ENCODE measurements around the gene TNFRSF19. TPM values are rescaled to one million over a fixed set of nuclear protein-coding genes. Genes with fewer than 3 reads are reported as not detected.

The TNFRSF19 gene
- total RNA-seq, 4 donors from 2014 or later = 2.0 to 74.2 (median 4.2) TPM

- DNase-seq = no peak
- Histone ChIP-seq H3K4me3 (no peak overlapping the region), H3K27ac (no peak overlapping the region), H3K4me1 (no peaks in the 10 kb centered on the region), H3K36me3 (no peaks in the 10 kb centered on the region), H3K27me3 (no peaks in the 10 kb centered on the region), H3K9me3 (no peaks in the 10 kb centered on the region)
- intact Hi-C loops (cut with DNase I; ENCODE audit: low total_unique reads) = no loop called here
- TF ChIP-seq POLR2A (IDR thresholded peaks at IDR 0.05) = no peak
- TF ChIP-seq CTCF (IDR thresholded peaks at IDR 0.05) = no peak
Observed at GRCh38 chr13:23630349-23631093, 60.3 kb downstream of the TNFRSF19 start.

GRCh38 chr13:23631311-23632047 is 61.3 kb downstream of the TNFRSF19 start:
- Histone ChIP-seq H3K27me3 (no peaks in the 10 kb centered on the region), H3K4me3 (no peak overlapping the region), H3K27ac (no peak overlapping the region), H3K9me3 (no peaks in the 10 kb centered on the region), H3K36me3 (no peaks in the 10 kb centered on the region), H3K4me1 (no peaks in the 10 kb centered on the region)
- TF ChIP-seq CTCF (IDR thresholded peaks at IDR 0.05) (no peak), POLR2A (IDR thresholded peaks at IDR 0.05) (no peak)
- intact Hi-C loops (cut with DNase I; ENCODE audit: low total_unique reads) = no loop called here
- DNase-seq = no peak

GRCh38 chr13:23632048-23632582 is 61.9 kb downstream of the TNFRSF19 start:
- no peaks in the 10 kb centered on the region for H3K4me1 ChIP-seq
- H3K36me3 ChIP-seq = no peaks in the 10 kb centered on the region
- no peaks in the 10 kb centered on the region for H3K27me3 ChIP-seq
- DNase-seq = no peak
- no peak overlapping the region for H3K27ac ChIP-seq
- TF ChIP-seq CTCF (IDR thresholded peaks at IDR 0.05) = no peak
- no peak for TF ChIP-seq POLR2A (IDR thresholded peaks at IDR 0.05)
- intact Hi-C loops (cut with DNase I; ENCODE audit: low total_unique reads) = no loop called here
- no peaks in the 10 kb centered on the region for H3K9me3 ChIP-seq
- H3K4me3 ChIP-seq = no peak overlapping the region

GRCh38 chr13:23632741-23633140 is 62.5 kb downstream of the TNFRSF19 start:
- Histone ChIP-seq H3K27me3 (no peaks in the 10 kb centered on the region), H3K36me3 (no peaks in the 10 kb centered on the region), H3K4me3 (no peak overlapping the region), H3K9me3 (no peaks in the 10 kb centered on the region), H3K27ac (no peak overlapping the region), H3K4me1 (no peaks in the 10 kb centered on the region)
- no peak for DNase-seq
- TF ChIP-seq POLR2A (IDR thresholded peaks at IDR 0.05) = no peak
- no peak for TF ChIP-seq CTCF (IDR thresholded peaks at IDR 0.05)
- intact Hi-C loops (cut with DNase I; ENCODE audit: low total_unique reads) = no loop called here

- H3K36me3 ChIP-seq = no peaks in the 10 kb centered on the region
- intact Hi-C loops (cut with DNase I; ENCODE audit: low total_unique reads) = no loop called here
Observed at GRCh38 chr13:23634897-23635296, 64.7 kb downstream of the TNFRSF19 start.

More at GRCh38 chr13:23634897-23635296, 64.7 kb downstream of the TNFRSF19 start:
- no peak overlapping the region for H3K4me3 ChIP-seq
- no peaks in the 10 kb centered on the region for H3K9me3 ChIP-seq
- no peak for DNase-seq
- no peak overlapping the region for H3K27ac ChIP-seq
- H3K27me3 ChIP-seq = no peaks in the 10 kb centered on the region
- H3K4me1 ChIP-seq = no peaks in the 10 kb centered on the region
- TF ChIP-seq POLR2A (IDR thresholded peaks at IDR 0.05) = no peak
- TF ChIP-seq CTCF (IDR thresholded peaks at IDR 0.05) = no peak

Data from uterus (tissue), 4 donors.